WTC11 (cell line): Measurements from ENCODE around the gene AMHR2. TPM values are rescaled to one million over a fixed set of nuclear protein-coding genes. Genes with fewer than 3 reads are reported as not detected.
A peak's percentile ranks its signal among the peaks of the same experiment; 100 is the strongest.

Experiments used
- ATAC-seq: fragments of 200-7000 bp; cut with Tn5 transposase; 2 replicates; pipeline ENCODE4 v1.10.0; 2021; ENCODE audit warnings: mild to moderate bottlenecking, moderate library complexity
- CTCF ChIA-PET: fragments of 300-600 bp; sonication (Branson Sonifier 250); formaldehyde crosslinking; loops from one replicate; lab custom pipeline; 2021; ENCODE audit warnings: antibody characterized with exemption; lab: Charles Lee
- POLR2A ChIA-PET: fragments of 350-600 bp; sonication (Branson Sonifier 250); formaldehyde crosslinking; loops from one replicate; lab custom pipeline; 2021; ENCODE audit warnings: antibody characterized with exemption; lab: Charles Lee
- DNase-seq: peaks from one replicate; pipeline ENCODE4 v3.0.0; 2021; ENCODE audit warnings: low spot score
- H3K27ac Mint-ChIP-seq: 2 replicates; pipeline ENCODE4 v1.8.0; 2021; ENCODE audit warnings: mixed read lengths
- H3K27me3 Mint-ChIP-seq: 2 replicates; pipeline ENCODE4 v1.8.0; 2021; ENCODE audit warnings: low read depth, mild to moderate bottlenecking, moderate library complexity, mixed read lengths
- H3K36me3 Mint-ChIP-seq: 2 replicates; pipeline ENCODE4 v1.8.0; 2021; ENCODE audit warnings: mixed read lengths
- H3K4me1 Mint-ChIP-seq: 2 replicates; pipeline ENCODE4 v1.8.0; 2022; ENCODE audit warnings: mixed read lengths
- H3K4me3 Mint-ChIP-seq: 2 replicates; pipeline ENCODE4 v1.8.0; 2021; ENCODE audit warnings: mild to moderate bottlenecking, moderate library complexity, mixed read lengths
- H3K9me3 Mint-ChIP-seq: 2 replicates; pipeline ENCODE4 v1.8.0; 2021; ENCODE audit warnings: mixed read lengths
- CBFB ChIP-seq: sonication (generic); formaldehyde crosslinking; IDR thresholded peaks from 2 replicates; pipeline ENCODE4 v1.8.1; 2022; ENCODE audit warnings: mild to moderate bottlenecking, low read depth, missing genetic modification reagents
- E2F5 ChIP-seq: sonication (generic); formaldehyde crosslinking; IDR thresholded peaks from 2 replicates; pipeline ENCODE4 v1.8.1; 2022; ENCODE audit warnings: mild to moderate bottlenecking, moderate library complexity, missing genetic modification reagents
- ELF4 ChIP-seq: sonication (generic); formaldehyde crosslinking; IDR thresholded peaks from 2 replicates; pipeline ENCODE4 v1.8.1; 2022; ENCODE audit warnings: low read depth, mild to moderate bottlenecking, moderate library complexity, missing genetic modification reagents
- EMX1 ChIP-seq: fragments of 250-450 bp; sonication (Bioruptor Pico); IDR thresholded peaks from 2 replicates; pipeline ENCODE4 v1.8.0; 2021; ENCODE audit warnings: mild to moderate bottlenecking
- FOXK1 ChIP-seq: sonication (generic); formaldehyde crosslinking; IDR thresholded peaks from 2 replicates; pipeline ENCODE4 v1.8.0; 2022; ENCODE audit warnings: mild to moderate bottlenecking, moderate library complexity, missing genetic modification reagents
- FOXP1 ChIP-seq: sonication (generic); formaldehyde crosslinking; IDR thresholded peaks from 2 replicates; pipeline ENCODE4 v1.8.0; 2022; ENCODE audit warnings: missing genetic modification reagents, mild to moderate bottlenecking, moderate library complexity, borderline replicate concordance
- MAX ChIP-seq: sonication (generic); formaldehyde crosslinking; IDR thresholded peaks from 2 replicates; pipeline ENCODE4 v1.8.0; 2022; ENCODE audit warnings: mild to moderate bottlenecking, missing genetic modification reagents
- MXD4 ChIP-seq: fragments of 250-450 bp; sonication (Bioruptor Pico); IDR thresholded peaks from 2 replicates; pipeline ENCODE4 v1.8.0; 2021; ENCODE audit warnings: mild to moderate bottlenecking, moderate library complexity, borderline replicate concordance
- NFATC4 ChIP-seq: fragments of 250-450 bp; sonication (Bioruptor Pico); IDR thresholded peaks from 2 replicates; pipeline ENCODE4 v1.9.0; 2021; ENCODE audit warnings: mild to moderate bottlenecking
- PRDM15 ChIP-seq: sonication (generic); formaldehyde crosslinking; IDR thresholded peaks from 2 replicates; pipeline ENCODE4 v1.8.0; 2022; ENCODE audit warnings: missing genetic modification reagents
- TP53 ChIP-seq: sonication (generic); formaldehyde crosslinking; IDR thresholded peaks from 2 replicates; pipeline ENCODE4 v1.8.1; 2023; ENCODE audit warnings: mild to moderate bottlenecking, missing genetic modification reagents
- ZNF232 ChIP-seq: sonication (generic); formaldehyde crosslinking; IDR thresholded peaks from 2 replicates; pipeline ENCODE4 v1.8.0; 2022; ENCODE audit warnings: mild to moderate bottlenecking, missing genetic modification reagents
- ZNF423 ChIP-seq: fragments of 250-450 bp; sonication (Bioruptor Pico); IDR thresholded peaks from 2 replicates; pipeline ENCODE4 v2.1.2; 2022; ENCODE audit warnings: mild to moderate bottlenecking, moderate library complexity
- ZNF425 ChIP-seq: fragments of 250-450 bp; sonication (Bioruptor Pico); conservative IDR thresholded peaks from 2 replicates; pipeline ENCODE4 v1.9.0; 2021; ENCODE audit warnings: mild to moderate bottlenecking
- total RNA-seq: library from RNA; stranded (reverse); gene quantifications from 3 replicates; pipeline ENCODE4 v1.2.3, GENCODE V29; 2021
- TF ChIP-seq, protein P1 (sequence below): sonication (generic); formaldehyde crosslinking; IDR thresholded peaks from 2 replicates; pipeline ENCODE4 v1.8.0; 2022; ENCODE audit warnings: mild to moderate bottlenecking, missing genetic modification reagents
- TF ChIP-seq, protein P2 (sequence below): sonication (generic); formaldehyde crosslinking; IDR thresholded peaks from 2 replicates; pipeline ENCODE4 v1.8.1; 2023; ENCODE audit warnings: mild to moderate bottlenecking, missing genetic modification reagents

AMHR2 gene
- total RNA-seq, 1 experiment from 2014 or later: not detected

GRCh38 chr12:53378724-53379388, 44.8 kb upstream of the AMHR2 start:
- peaks cover 25% of the 10 kb centered on the region for H3K36me3 Mint-ChIP-seq
- CTCF ChIA-PET: interaction anchor here (0.7 to 8.7 kb wide), 18 partner anchors 9 to 325 kb away, joined by 3 to 103 read pairs (median 6); partner anchors contain the start of genes AAAS and IGFBP6
- peaks cover 27% of the 10 kb centered on the region for H3K4me1 Mint-ChIP-seq
- POLR2A ChIA-PET: interaction anchor here (0.8 to 1.7 kb wide), 7 partner anchors 26 to 120 kb away, joined by 5 to 11 read pairs (median 7); partner anchors contain the start of genes AAAS, MAP3K12 and PRR13
- no peak for DNase-seq
- H3K27me3 Mint-ChIP-seq: peaks cover 3% of the 10 kb centered on the region; the same call in 1 of the 2 replicates
- no peak overlapping the region for H3K27ac Mint-ChIP-seq
- ATAC-seq: no peak
- TF ChIP-seq ZNF232 (CRISPR knock-in tag) (peak; percentile 23; the same call in 1 of the 2 replicates), EMX1 (CRISPR knock-in tag) (no peak), TP53 (no peak), CBFB (CRISPR knock-in tag) (no peak), MXD4 (CRISPR knock-in tag) (no peak), ELF4 (CRISPR knock-in tag) (no peak), MAX (CRISPR knock-in tag) (no peak), E2F5 (CRISPR knock-in tag) (0 out of 2 replicates have a peak, but pooled peaks have one; percentile 43), ZNF423 (CRISPR knock-in tag) (no peak), FOXK1 (CRISPR knock-in tag) (no peak), NFATC4 (no peak), PRDM15 (CRISPR knock-in tag) (peak; percentile 53; the same call in 1 of the 2 replicates), FOXP1 (no peak), ZNF425 (no peak)
- TF ChIP-seq, protein P1, sequence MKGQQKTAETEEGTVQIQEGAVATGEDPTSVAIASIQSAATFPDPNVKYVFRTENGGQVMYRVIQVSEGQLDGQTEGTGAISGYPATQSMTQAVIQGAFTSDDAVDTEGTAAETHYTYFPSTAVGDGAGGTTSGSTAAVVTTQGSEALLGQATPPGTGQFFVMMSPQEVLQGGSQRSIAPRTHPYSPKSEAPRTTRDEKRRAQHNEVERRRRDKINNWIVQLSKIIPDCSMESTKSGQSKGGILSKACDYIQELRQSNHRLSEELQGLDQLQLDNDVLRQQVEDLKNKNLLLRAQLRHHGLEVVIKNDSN (CRISPR knock-in tag): 0 out of 2 replicates have a peak, but pooled peaks have one; percentile 24
- TF ChIP-seq, protein P2, sequence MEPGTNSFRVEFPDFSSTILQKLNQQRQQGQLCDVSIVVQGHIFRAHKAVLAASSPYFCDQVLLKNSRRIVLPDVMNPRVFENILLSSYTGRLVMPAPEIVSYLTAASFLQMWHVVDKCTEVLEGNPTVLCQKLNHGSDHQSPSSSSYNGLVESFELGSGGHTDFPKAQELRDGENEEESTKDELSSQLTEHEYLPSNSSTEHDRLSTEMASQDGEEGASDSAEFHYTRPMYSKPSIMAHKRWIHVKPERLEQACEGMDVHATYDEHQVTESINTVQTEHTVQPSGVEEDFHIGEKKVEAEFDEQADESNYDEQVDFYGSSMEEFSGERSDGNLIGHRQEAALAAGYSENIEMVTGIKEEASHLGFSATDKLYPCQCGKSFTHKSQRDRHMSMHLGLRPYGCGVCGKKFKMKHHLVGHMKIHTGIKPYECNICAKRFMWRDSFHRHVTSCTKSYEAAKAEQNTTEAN: no peak
- H3K4me3 Mint-ChIP-seq: no peak overlapping the region
- H3K9me3 Mint-ChIP-seq: no peaks in the 10 kb centered on the region
